Measurements from ENCODE around the gene IL17RE. TPM values are rescaled to one million over a fixed set of nuclear protein-coding genes. Genes with fewer than 3 reads are reported as not detected.

Gene IL17RE
- total and polyA plus RNA-seq, 2 of the 13 experiments (the other 11 are each of a cell fraction or from before 2014, with no cell fraction given), result 14.5 to 24.1 TPM

DNA sequence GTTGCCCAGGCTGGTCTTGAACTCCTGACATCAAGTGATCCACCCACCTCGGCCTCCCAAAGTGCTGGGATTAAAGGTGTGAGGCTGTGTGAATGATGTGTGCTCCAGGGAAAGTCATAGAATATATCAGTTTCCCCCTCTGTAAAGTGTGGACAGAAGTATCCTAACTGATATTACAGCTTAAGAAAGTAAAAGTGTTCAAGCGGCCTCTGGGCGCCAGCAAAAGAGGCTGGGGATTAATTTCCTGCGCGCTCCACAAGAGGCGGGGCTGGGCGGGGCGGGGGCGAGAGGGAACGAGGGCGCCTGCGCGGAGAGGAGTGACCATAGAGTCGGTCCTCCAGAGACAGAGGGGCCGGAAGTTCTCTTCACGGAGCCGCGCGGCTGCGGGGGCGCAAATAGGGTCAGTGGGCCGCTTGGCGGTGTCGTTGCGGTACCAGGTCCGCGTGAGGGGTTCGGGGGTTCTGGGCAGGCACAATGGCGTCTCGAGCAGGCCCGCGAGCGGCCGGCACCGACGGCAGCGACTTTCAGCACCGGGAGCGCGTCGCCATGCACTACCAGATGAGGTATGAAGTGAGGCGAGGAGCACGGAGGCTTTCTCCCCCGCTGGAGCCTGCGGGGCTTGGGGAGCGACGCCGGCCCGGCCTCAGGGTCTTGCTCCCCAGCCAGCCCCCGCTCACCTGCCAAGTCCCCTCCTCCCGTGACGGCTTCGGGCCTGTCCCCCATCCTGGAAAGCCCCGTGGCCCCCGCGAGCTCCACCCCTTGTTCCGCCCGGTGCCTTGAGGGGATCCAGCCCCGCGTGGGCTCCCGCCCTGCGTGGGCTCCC lies 12.2 kb upstream of the IL17RE start, which contains the start of gene JAGN1 (continued):
- TF ChIP-seq ZNF883 (CRISPR knock-in tag; IDR thresholded peaks at IDR 0.05; ENCODE audit: not compliant biosample characterization) (peak; percentile 89), RBAK (CRISPR knock-in tag; IDR thresholded peaks at IDR 0.05) (no peak), ZNF850 (CRISPR knock-in tag; conservative IDR thresholded peaks at IDR 0.05) (0 out of 2 replicates have a peak, but pooled peaks have one; percentile 71), ZNF253 (CRISPR knock-in tag; IDR thresholded peaks at IDR 0.05; ENCODE audit: borderline replicate concordance) (no peak), MAFK (conservative IDR thresholded peaks at IDR 0.05 in 1 of 2, IDR thresholded peaks at IDR 0.05 in 1 of 2; ENCODE audit: low read length in 2 of 2) (no peak), ISL2 (CRISPR knock-in tag; IDR thresholded peaks at IDR 0.05) (peak; percentile 41; the same call in 1 of the 2 replicates), SMAD3 (CRISPR knock-in tag; IDR thresholded peaks at IDR 0.05) (peak; percentile 79), RXRA (CRISPR knock-in tag; IDR thresholded peaks at IDR 0.05) (peak; percentile 73; the same call in 1 of the 2 replicates), ZNF841 (CRISPR knock-in tag; IDR thresholded peaks at IDR 0.05; ENCODE audit: borderline replicate concordance) (no peak), ETV6 (CRISPR knock-in tag; conservative IDR thresholded peaks at IDR 0.05) (no peak)
- TF ChIP-seq, protein P1, sequence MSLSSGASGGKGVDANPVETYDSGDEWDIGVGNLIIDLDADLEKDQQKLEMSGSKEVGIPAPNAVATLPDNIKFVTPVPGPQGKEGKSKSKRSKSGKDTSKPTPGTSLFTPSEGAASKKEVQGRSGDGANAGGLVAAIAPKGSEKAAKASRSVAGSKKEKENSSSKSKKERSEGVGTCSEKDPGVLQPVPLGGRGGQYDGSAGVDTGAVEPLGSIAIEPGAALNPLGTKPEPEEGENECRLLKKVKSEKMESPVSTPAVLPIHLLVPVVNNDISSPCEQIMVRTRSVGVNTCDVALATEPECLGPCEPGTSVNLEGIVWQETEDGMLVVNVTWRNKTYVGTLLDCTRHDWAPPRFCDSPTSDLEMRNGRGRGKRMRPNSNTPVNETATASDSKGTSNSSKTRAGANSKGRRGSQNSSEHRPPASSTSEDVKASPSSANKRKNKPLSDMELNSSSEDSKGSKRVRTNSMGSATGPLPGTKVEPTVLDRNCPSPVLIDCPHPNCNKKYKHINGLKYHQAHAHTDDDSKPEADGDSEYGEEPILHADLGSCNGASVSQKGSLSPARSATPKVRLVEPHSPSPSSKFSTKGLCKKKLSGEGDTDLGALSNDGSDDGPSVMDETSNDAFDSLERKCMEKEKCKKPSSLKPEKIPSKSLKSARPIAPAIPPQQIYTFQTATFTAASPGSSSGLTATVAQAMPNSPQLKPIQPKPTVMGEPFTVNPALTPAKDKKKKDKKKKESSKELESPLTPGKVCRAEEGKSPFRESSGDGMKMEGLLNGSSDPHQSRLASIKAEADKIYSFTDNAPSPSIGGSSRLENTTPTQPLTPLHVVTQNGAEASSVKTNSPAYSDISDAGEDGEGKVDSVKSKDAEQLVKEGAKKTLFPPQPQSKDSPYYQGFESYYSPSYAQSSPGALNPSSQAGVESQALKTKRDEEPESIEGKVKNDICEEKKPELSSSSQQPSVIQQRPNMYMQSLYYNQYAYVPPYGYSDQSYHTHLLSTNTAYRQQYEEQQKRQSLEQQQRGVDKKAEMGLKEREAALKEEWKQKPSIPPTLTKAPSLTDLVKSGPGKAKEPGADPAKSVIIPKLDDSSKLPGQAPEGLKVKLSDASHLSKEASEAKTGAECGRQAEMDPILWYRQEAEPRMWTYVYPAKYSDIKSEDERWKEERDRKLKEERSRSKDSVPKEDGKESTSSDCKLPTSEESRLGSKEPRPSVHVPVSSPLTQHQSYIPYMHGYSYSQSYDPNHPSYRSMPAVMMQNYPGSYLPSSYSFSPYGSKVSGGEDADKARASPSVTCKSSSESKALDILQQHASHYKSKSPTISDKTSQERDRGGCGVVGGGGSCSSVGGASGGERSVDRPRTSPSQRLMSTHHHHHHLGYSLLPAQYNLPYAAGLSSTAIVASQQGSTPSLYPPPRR (CRISPR knock-in tag; IDR thresholded peaks at IDR 0.05; ENCODE audit: borderline replicate concordance), result peak; percentile 52
- TF ChIP-seq, protein P2, sequence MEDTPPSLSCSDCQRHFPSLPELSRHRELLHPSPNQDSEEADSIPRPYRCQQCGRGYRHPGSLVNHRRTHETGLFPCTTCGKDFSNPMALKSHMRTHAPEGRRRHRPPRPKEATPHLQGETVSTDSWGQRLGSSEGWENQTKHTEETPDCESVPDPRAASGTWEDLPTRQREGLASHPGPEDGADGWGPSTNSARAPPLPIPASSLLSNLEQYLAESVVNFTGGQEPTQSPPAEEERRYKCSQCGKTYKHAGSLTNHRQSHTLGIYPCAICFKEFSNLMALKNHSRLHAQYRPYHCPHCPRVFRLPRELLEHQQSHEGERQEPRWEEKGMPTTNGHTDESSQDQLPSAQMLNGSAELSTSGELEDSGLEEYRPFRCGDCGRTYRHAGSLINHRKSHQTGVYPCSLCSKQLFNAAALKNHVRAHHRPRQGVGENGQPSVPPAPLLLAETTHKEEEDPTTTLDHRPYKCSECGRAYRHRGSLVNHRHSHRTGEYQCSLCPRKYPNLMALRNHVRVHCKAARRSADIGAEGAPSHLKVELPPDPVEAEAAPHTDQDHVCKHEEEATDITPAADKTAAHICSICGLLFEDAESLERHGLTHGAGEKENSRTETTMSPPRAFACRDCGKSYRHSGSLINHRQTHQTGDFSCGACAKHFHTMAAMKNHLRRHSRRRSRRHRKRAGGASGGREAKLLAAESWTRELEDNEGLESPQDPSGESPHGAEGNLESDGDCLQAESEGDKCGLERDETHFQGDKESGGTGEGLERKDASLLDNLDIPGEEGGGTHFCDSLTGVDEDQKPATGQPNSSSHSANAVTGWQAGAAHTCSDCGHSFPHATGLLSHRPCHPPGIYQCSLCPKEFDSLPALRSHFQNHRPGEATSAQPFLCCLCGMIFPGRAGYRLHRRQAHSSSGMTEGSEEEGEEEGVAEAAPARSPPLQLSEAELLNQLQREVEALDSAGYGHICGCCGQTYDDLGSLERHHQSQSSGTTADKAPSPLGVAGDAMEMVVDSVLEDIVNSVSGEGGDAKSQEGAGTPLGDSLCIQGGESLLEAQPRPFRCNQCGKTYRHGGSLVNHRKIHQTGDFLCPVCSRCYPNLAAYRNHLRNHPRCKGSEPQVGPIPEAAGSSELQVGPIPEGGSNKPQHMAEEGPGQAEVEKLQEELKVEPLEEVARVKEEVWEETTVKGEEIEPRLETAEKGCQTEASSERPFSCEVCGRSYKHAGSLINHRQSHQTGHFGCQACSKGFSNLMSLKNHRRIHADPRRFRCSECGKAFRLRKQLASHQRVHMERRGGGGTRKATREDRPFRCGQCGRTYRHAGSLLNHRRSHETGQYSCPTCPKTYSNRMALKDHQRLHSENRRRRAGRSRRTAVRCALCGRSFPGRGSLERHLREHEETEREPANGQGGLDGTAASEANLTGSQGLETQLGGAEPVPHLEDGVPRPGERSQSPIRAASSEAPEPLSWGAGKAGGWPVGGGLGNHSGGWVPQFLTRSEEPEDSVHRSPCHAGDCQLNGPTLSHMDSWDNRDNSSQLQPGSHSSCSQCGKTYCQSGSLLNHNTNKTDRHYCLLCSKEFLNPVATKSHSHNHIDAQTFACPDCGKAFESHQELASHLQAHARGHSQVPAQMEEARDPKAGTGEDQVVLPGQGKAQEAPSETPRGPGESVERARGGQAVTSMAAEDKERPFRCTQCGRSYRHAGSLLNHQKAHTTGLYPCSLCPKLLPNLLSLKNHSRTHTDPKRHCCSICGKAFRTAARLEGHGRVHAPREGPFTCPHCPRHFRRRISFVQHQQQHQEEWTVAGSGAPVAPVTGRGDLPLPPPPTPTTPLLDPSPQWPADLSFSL (CRISPR knock-in tag; IDR thresholded peaks at IDR 0.05), result 0 out of 2 replicates have a peak, but pooled peaks have one; percentile 15
- TF ChIP-seq, protein P3, sequence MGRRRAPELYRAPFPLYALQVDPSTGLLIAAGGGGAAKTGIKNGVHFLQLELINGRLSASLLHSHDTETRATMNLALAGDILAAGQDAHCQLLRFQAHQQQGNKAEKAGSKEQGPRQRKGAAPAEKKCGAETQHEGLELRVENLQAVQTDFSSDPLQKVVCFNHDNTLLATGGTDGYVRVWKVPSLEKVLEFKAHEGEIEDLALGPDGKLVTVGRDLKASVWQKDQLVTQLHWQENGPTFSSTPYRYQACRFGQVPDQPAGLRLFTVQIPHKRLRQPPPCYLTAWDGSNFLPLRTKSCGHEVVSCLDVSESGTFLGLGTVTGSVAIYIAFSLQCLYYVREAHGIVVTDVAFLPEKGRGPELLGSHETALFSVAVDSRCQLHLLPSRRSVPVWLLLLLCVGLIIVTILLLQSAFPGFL (CRISPR knock-in tag; IDR thresholded peaks at IDR 0.05), result no peak

All from HepG2 (cell line).